Measurements from ENCODE around the gene ADGRF1. TPM values are rescaled to one million over a fixed set of nuclear protein-coding genes. Genes with fewer than 3 reads are reported as not detected.

The ADGRF1 gene
- total RNA-seq, 3 donors from 2014 or later, result 0.13 TPM; not detected in 2

DNA sequence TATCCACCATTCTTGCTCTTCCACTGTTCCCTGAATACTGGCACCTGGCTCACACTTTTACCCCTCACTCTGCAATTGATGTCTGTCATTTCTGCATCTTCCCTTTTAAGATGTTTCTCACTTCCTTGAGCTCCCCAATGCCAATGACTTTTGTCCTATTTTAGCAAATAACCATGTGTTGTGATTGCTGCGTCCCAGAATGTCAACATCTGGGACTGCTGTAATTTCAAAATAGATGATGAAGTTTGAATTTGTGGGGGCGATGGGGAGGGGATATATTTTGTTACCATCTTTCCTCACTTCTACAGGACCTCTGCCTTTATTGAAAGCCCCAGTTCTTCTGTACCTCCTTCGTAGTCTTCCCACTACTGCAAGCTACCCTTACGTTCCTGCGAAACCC lies 80.4 kb downstream of the ADGRF1 start:
- Mint-ChIP-seq H3K27me3 (ENCODE audit: low read depth) (peaks cover 4% of the 10 kb centered on the region), H3K36me3 (ENCODE audit: insufficient read depth) (no peaks in the 10 kb centered on the region), H3K4me1 (ENCODE audit: low read depth) (no peaks in the 10 kb centered on the region), H3K4me3 (no peak overlapping the region), H3K9me3 (no peaks in the 10 kb centered on the region)
- ATAC-seq (no peak), DNase-seq (no peak)

DNA sequence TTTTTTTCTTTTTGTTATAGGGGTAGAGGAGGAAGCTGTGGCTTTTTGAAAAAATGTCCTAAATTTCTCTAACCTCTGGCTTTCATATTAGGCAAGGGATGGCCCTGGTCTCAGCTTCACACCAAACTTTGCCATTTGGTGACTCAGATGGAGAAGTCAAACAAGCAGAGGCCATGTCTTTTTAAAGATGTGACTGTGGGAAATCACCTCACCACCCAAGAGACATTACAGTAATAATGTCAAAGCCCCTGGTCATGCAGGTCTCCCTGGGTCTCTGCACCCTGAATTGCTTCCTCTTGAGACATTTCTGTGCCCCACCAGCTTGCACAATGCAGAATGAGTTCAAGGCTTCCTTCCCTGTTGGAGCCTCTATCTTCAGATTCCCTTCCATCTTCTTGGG lies 80.9 kb downstream of the ADGRF1 start:
- DNase-seq (no peak), ATAC-seq (no peak)
- no peaks in the 10 kb centered on the region for H3K36me3 Mint-ChIP-seq (ENCODE audit: insufficient read depth)
- no peaks in the 10 kb centered on the region for H3K4me1 Mint-ChIP-seq (ENCODE audit: low read depth)
- no peak overlapping the region for H3K4me3 Mint-ChIP-seq
- H3K9me3 Mint-ChIP-seq, result no peaks in the 10 kb centered on the region
- peaks cover 6% of the 10 kb centered on the region for H3K27me3 Mint-ChIP-seq (ENCODE audit: low read depth)

DNA sequence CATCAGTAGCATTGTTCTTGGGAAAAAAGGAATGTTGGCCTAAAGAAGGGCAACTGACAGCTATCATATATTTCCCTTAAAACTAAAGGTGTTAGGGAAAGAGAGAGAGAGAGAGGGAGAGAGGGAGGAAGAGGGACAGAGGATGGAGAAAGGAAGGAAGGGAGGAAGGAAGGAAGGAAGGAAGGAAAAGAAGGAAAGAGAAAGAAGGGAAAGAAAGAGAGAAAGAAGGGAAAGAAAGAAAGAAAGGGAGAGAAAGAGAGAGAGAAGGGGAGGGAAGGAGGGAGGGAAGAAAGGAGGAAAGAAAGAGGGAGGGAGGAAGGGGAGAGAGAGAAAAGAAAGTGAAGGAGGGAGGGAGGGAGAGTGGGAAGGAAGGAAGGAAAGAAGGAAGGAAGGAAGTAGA lies 82.7 kb downstream of the ADGRF1 start:
- no peak for DNase-seq
- Mint-ChIP-seq H3K36me3 (ENCODE audit: insufficient read depth) (no peaks in the 10 kb centered on the region), H3K27me3 (ENCODE audit: low read depth) (peaks cover 3% of the 10 kb centered on the region), H3K4me1 (ENCODE audit: low read depth) (no peaks in the 10 kb centered on the region), H3K4me3 (no peak overlapping the region), H3K9me3 (no peaks in the 10 kb centered on the region)
- no peak for ATAC-seq

DNA sequence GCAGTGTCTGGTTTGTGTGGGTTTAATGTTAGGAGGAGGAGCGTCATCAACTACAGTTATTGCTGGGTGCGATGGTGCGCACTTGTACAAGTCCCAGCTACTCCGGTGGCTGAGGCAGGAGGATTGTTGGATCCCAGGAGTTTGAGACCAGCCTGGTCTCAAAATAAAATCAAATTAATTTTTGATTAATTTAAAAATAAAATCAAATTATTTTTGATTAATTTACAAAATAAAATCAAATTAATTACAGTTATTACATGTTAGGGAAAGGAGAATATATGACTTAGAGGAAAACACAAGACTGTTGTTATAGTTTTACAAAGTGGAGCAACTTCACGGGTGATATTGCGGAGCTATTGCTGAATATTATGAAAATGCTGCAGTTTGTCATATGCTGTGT lies 85.7 kb downstream of the ADGRF1 start:
- no peaks in the 10 kb centered on the region for H3K4me1 Mint-ChIP-seq (ENCODE audit: low read depth)
- no peaks in the 10 kb centered on the region for H3K36me3 Mint-ChIP-seq (ENCODE audit: insufficient read depth)
- H3K4me3 Mint-ChIP-seq, result no peak overlapping the region
- no peaks in the 10 kb centered on the region for H3K9me3 Mint-ChIP-seq
- ATAC-seq (no peak), DNase-seq (no peak)
- peaks cover 3% of the 10 kb centered on the region for H3K27me3 Mint-ChIP-seq (ENCODE audit: low read depth)

DNA sequence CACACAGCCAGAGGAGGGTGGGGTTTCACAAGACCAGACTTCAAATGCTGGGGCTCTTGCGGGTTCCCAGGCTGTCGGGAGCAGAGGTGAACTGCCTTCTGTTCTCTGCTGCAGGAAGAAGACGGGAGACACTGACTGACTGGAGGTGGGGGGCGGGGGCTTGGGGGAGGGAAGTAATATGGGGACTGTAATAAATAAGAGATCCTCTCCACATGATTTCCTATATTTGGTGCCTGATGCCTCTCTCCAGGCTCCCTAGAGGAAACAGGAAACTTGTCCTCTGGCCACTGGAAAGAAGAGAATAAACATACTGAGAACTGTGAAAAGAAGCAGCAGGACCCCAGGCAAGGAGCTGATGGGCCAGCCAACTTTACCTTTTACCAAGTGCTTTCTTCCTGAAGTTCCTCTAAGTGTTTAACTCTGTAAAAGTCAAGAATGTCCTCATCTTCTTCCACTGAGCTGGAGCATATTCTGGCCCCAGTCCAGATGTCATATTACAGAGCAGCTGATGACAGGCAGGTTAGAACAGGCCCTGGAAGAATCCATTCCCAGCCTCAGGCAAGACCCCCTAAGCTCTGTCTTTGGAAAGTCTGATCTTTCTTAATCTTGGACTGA lies 87.2 kb downstream of the ADGRF1 start:
- DNase-seq, result no peak
- no peaks in the 10 kb centered on the region for H3K9me3 Mint-ChIP-seq

DNA sequence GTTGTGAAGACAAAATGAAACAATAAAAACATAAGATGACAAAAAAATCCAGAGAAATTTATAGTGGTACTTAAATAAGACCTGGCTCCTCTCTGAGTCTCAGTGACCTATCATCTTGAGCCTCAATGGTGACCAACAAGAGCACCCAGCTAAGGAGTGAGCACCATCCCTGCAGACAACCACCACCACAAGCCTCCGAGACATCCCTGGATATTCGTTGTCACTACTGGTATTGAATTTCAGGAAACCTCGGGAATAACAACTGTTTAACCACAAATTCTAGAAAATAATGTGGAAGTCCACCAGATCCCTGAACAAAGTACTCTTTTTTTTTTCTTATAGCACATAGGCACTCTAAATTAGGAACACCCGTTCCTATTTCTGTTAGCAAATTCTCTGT lies 88.2 kb downstream of the ADGRF1 start:
- H3K4me1 Mint-ChIP-seq (ENCODE audit: low read depth), result no peaks in the 10 kb centered on the region
- ATAC-seq (no peak), DNase-seq (no peak)
- peaks cover 3% of the 10 kb centered on the region for H3K27me3 Mint-ChIP-seq (ENCODE audit: low read depth)
- no peaks in the 10 kb centered on the region for H3K36me3 Mint-ChIP-seq (ENCODE audit: insufficient read depth)
- H3K9me3 Mint-ChIP-seq, result no peaks in the 10 kb centered on the region
- no peak overlapping the region for H3K4me3 Mint-ChIP-seq

More for the DNA sequence above, 87.2 kb downstream of the ADGRF1 start:
- no peak for ATAC-seq
- Mint-ChIP-seq H3K4me1 (ENCODE audit: low read depth) (no peaks in the 10 kb centered on the region), H3K4me3 (no peak overlapping the region), H3K27me3 (ENCODE audit: low read depth) (peaks cover 3% of the 10 kb centered on the region), H3K36me3 (ENCODE audit: insufficient read depth) (no peaks in the 10 kb centered on the region)

DNA sequence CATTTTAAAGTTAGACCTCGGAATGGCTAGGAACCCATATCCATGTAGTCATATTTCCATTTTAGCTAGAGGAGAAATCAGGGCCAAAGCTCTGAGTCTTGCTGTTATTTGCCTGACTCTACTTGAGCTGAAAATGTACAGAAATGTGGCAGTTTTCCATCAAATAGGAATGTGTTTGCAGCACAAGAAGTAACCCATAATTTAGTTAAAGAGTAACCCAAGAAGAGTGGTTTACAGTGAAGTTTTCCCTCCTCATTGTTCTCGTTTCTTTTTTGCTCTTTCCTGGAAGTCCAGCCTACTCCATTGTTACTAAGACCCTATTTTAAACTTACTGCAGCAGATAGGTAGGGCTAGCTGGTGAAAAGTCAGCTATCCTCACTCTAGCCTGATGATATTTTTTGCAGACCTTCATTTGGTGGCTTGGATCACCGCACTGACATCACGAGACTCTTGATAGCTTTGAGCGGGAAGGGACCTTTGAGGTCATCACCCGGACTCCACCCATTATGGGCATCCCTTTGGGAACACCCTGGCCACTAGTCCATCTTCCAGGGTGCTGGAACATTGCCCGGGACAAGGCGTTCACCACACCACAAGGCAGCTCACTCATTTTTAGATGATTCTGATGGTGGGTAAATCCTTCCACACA lies 92.4 kb downstream of the ADGRF1 start:
- DNase-seq (no peak), ATAC-seq (no peak)
- Mint-ChIP-seq H3K4me1 (ENCODE audit: low read depth) (no peaks in the 10 kb centered on the region), H3K4me3 (no peak overlapping the region), H3K36me3 (ENCODE audit: insufficient read depth) (no peaks in the 10 kb centered on the region), H3K27me3 (ENCODE audit: low read depth) (no peaks in the 10 kb centered on the region), H3K9me3 (no peaks in the 10 kb centered on the region)

DNA sequence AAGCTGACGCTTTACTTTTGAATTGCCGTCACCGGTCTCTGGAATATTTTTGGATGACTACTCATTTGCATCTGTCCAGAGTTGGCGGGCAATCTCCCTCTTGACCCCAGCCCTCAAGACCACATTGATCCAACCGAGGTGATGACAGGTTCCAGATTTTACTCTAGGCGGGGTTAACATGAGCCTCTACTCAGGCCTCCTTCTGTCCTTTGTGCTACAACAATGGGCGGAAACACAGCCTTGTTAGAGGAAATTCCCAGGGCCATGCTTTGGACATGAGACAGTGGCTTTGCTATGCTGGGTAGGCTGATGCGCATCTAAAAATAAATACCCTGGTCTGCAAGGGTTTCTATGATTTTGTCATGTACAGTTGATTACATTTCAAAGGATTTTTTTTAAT lies 93.4 kb downstream of the ADGRF1 start:
- H3K9me3 Mint-ChIP-seq, result no peaks in the 10 kb centered on the region

More for the DNA sequence above, 93.4 kb downstream of the ADGRF1 start:
- Mint-ChIP-seq H3K4me1 (ENCODE audit: low read depth) (no peaks in the 10 kb centered on the region), H3K27me3 (ENCODE audit: low read depth) (no peaks in the 10 kb centered on the region), H3K36me3 (ENCODE audit: insufficient read depth) (no peaks in the 10 kb centered on the region), H3K4me3 (no peak overlapping the region)
- ATAC-seq (no peak), DNase-seq (no peak)

Other genes with a start within 250 kb of the ADGRF1 start
- not detected for gene MEP1A, start 248.9 kb downstream of the ADGRF1 start, total RNA-seq
- under 1 TPM; 0.03 to 0.14 (median 0.11) TPM for gene ADGRF5, start 120.4 kb downstream of the ADGRF1 start, total RNA-seq

All from activated T-cell treated with anti-CD3 and anti-CD28 coated beads, Interleukin-2, amount 50 U/mL, for 4 hours (primary cell).